GM23338 (cell line): ENCODE results near the gene G6PC3. TPM values are rescaled to one million over a fixed set of nuclear protein-coding genes. Genes with fewer than 3 reads are reported as not detected.

ENCODE experiments used
- ATAC-seq: fragments of 200-7000 bp; cut with Tn5 transposase; 3 replicates; pipeline ENCODE4 v1.9.1; 2020
- DNase-seq: peaks from one replicate; pipeline ENCODE4 v3.0.0-alpha.2; 2015; ENCODE audit warnings: low spot score
- H2AFZ ChIP-seq: fragments of 200-600 bp; sonication (generic); 2 replicates; pipeline ENCODE4 v1.8.0; 2016; ENCODE audit warnings: antibody characterized with exemption, mild to moderate bottlenecking, moderate library complexity
- H3F3A ChIP-seq: fragments of 200-600 bp; sonication (generic); replicated peaks from 2 replicates; pipeline ENCODE4 v1.8.0; 2017; ENCODE audit warnings: antibody characterized with exemption, mixed run types, low read depth
- H3K27ac ChIP-seq: fragments of 200-600 bp; sonication (generic); 2 replicates; pipeline ENCODE4 v1.6.1; 2016; ENCODE audit warnings: low read depth
- H3K27me3 ChIP-seq: fragments of 200-600 bp; sonication (generic); 2 replicates; pipeline ENCODE4 v1.8.0; 2016; ENCODE audit warnings: mild to moderate bottlenecking, mixed run types, moderate library complexity; ENCODE audit not compliant: insufficient read depth
- H3K36me3 ChIP-seq: fragments of 200-600 bp; sonication (generic); 2 replicates; pipeline ENCODE4 v1.8.0; 2016; ENCODE audit warnings: mild to moderate bottlenecking; ENCODE audit not compliant: insufficient read depth
- H3K4me1 ChIP-seq: fragments of 200-600 bp; sonication (generic); 2 replicates; pipeline ENCODE4 v1.8.0; 2016; ENCODE audit warnings: mild to moderate bottlenecking, moderate library complexity; ENCODE audit not compliant: insufficient read depth
- H3K4me2 ChIP-seq: fragments of 200-600 bp; sonication (generic); 2 replicates; pipeline ENCODE4 v1.7.1; 2017; ENCODE audit warnings: mixed run types
- H3K4me3 ChIP-seq: fragments of 200-600 bp; sonication (generic); 2 replicates; pipeline ENCODE4 v1.6.1; 2016; ENCODE audit warnings: mixed run types
- H3K79me2 ChIP-seq: fragments of 200-600 bp; sonication (generic); replicated peaks from 2 replicates; pipeline ENCODE4 v1.8.0; 2017; ENCODE audit warnings: mild to moderate bottlenecking; ENCODE audit not compliant: insufficient read depth
- H3K9me2 ChIP-seq: fragments of 200-600 bp; sonication (generic); 2 replicates; pipeline ENCODE4 v1.8.0; 2017; ENCODE audit not compliant: insufficient read depth
- H4K20me1 ChIP-seq: fragments of 200-600 bp; sonication (generic); replicated peaks from 2 replicates; pipeline ENCODE4 v1.8.0; 2017; ENCODE audit warnings: mild to moderate bottlenecking; ENCODE audit not compliant: insufficient read depth
- H3K27ac Mint-ChIP-seq: 2 replicates; pipeline ENCODE4 v1.8.0; 2020; ENCODE audit warnings: inconsistent platforms, mild to moderate bottlenecking, moderate library complexity, mixed read lengths
- H3K27me3 Mint-ChIP-seq: 3 replicates; pipeline ENCODE4 v1.8.0; 2022; ENCODE audit warnings: low read depth, mild to moderate bottlenecking, moderate library complexity, mixed read lengths, inconsistent platforms; ENCODE audit not compliant: insufficient read depth, poor library complexity
- H3K36me3 Mint-ChIP-seq: 3 replicates; pipeline ENCODE4 v1.8.0; 2021; ENCODE audit warnings: low read depth, mild to moderate bottlenecking, inconsistent platforms, moderate library complexity, mixed read lengths
- H3K4me1 Mint-ChIP-seq: 3 replicates; pipeline ENCODE4 v1.8.0; 2020; ENCODE audit warnings: mild to moderate bottlenecking, inconsistent platforms, mixed read lengths
- H3K4me3 Mint-ChIP-seq: 3 replicates; pipeline ENCODE4 v1.8.0; 2021; ENCODE audit warnings: moderate library complexity, mild to moderate bottlenecking, inconsistent platforms, mixed read lengths
- H3K9me3 Mint-ChIP-seq: 3 replicates; pipeline ENCODE4 v1.8.0; 2020; ENCODE audit warnings: moderate library complexity, mild to moderate bottlenecking, inconsistent platforms, mixed read lengths
- CTCF ChIP-seq, 2 experiments: fragments of 200-600 bp in 1 of 2; sonication (generic) in 1 of 2; conservative IDR thresholded peaks; 2 replicates each; pipeline versions ENCODE4 v1.5.1 to v1.6.1; 2016 to 2017; ENCODE audit warnings: antibody characterized with exemption in 2 of 2, low read depth in 2 of 2, mild to moderate bottlenecking in 2 of 2, moderate library complexity in 1 of 2
- NANOG ChIP-seq: IDR thresholded peaks from 2 replicates; pipeline ENCODE4 v1.6.1; 2016; ENCODE audit warnings: antibody characterized with exemption, borderline replicate concordance
- POLR2AphosphoS5 ChIP-seq: IDR thresholded peaks from 2 replicates; pipeline ENCODE4 v1.6.1; 2016; ENCODE audit warnings: antibody characterized with exemption, low read depth
- STAT1 ChIP-seq: IDR thresholded peaks from one replicate; pipeline ENCODE4 v1.6.1; 2016; ENCODE audit warnings: antibody characterized with exemption; ENCODE audit not compliant: unreplicated experiment
- ZNF114 ChIP-seq: fragments of 250-450 bp; sonication (Bioruptor Pico); IDR thresholded peaks from 2 replicates; pipeline ENCODE4 v1.5.0; 2020; ENCODE audit warnings: mild to moderate bottlenecking, moderate library complexity
- ZNF462 ChIP-seq: fragments of 250-450 bp; sonication (Bioruptor Pico); IDR thresholded peaks from 2 replicates; pipeline ENCODE4 v1.5.0; 2020; ENCODE audit warnings: mild to moderate bottlenecking, moderate library complexity
- polyA plus RNA-seq: library from polyadenylated mRNA; unstranded; fragments of >200 nt; fragmentation: Nextera tagmentation; extraction: Ambion mirVana; gene quantifications from 2 replicates; pipeline ENCODE4 v1.2.1, GENCODE V29; 2016
- total RNA-seq: library from RNA; depleted of rRNA; stranded (reverse); fragments of >200 nt; shearing (Covaris generic); gene quantifications from 2 replicates; pipeline ENCODE4 v1.2.3, GENCODE V29; 2014

The G6PC3 gene
- total and polyA plus RNA-seq, 2 experiments from 2014 or later: 112 to 143 TPM

GRCh38 chr17:44071772-44072171, 1.2 kb downstream of the G6PC3 start (continued):
- no peak for TF ChIP-seq ZNF462
- TF ChIP-seq NANOG: no peak
- TF ChIP-seq POLR2AphosphoS5: no peak

- H3K4me1 ChIP-seq: peaks cover 12% of the 10 kb centered on the region; the same call in 1 of the 2 replicates
- H3K9me2 ChIP-seq: no peaks in the 10 kb centered on the region
- H3K27me3 ChIP-seq: no peaks in the 10 kb centered on the region
- DNase-seq (no peak), ATAC-seq (no peak)
- H3K4me3 ChIP-seq: no peak overlapping the region
- peaks cover 24% of the 10 kb centered on the region for H3K79me2 ChIP-seq
- peaks cover 3% of the 10 kb centered on the region; the same call in 1 of the 2 replicates for H3F3A ChIP-seq
- no peak overlapping the region for H3K4me2 ChIP-seq
- Mint-ChIP-seq H3K9me3 (no peaks in the 10 kb centered on the region; the same call in 2 of the 3 replicates), H3K27me3 (peaks cover 4% of the 10 kb centered on the region), H3K4me1 (peaks cover 23% of the 10 kb centered on the region), H3K27ac (no peak overlapping the region), H3K36me3 (peaks cover 59% of the 10 kb centered on the region), H3K4me3 (no peak overlapping the region; the same call in 2 of the 3 replicates)
- peaks cover 9% of the 10 kb centered on the region; the same call in 1 of the 2 replicates for H3K36me3 ChIP-seq
- H3K27ac ChIP-seq: no peak overlapping the region
- H2AFZ ChIP-seq: no peak overlapping the region
- H4K20me1 ChIP-seq: no peaks in the 10 kb centered on the region; the same call in 1 of the 2 replicates
- peak in 1 of 2 experiments; percentile 31; a peak in 2 of 4 replicates for TF ChIP-seq CTCF (conservative IDR thresholded peaks at IDR 0.05; ENCODE audit: low read depth in 2 of 2)
- TF ChIP-seq ZNF114: no peak
- no peak for TF ChIP-seq STAT1
Observed at GRCh38 chr17:44074231-44074910, 3.8 kb downstream of the G6PC3 start.
